NK-92 treated with Interleukin-12 subunit alpha and Interleukin-12 subunit beta, amount 100 ng/mL, for 24 hours (cell line): ENCODE results near the gene ZNF135.

ENCODE experiments used
- DNase-seq: peaks from one replicate; lab custom pipeline; 2025; lab: John Stamatoyannopoulos, UW

ZNF135 gene

DNA sequence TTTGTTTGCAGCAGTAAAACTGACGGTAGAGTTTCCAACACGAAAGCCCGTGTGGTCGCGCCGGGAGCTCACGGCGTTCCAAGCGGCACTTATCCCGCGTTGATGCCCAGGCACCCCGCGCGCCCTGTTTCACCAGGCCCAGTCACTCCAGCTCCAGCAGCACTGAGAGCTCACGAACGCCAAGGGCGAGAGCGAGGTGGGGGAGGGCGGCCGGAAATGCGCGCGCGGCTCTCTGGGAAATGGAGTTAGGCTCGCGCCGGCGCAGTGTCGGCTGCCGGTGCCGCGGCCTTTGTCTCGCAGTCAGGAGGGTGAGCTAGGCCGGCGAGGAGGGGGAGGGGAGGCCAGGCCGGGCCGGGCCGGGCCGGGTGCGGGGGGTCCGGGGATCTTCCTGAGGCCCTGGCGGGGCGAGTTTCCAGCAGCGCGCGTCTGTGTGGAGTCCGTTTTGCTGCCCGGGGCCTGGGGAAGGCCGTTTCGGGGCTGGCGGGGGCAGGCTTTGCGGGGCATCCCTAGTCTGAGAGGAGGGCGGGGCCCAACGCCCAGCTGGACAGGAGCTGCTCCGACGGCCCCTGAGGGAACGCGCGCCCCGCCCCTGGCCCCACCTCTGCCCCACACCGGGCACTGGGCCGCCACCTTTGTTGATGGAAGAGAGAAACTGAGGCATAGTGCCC is at the start of gene ZNF135:
Gene ZNF135, plus strand, starts transcription at position 280 of the 668 bp plus-strand sequence. CDS start 721 bp downstream, outside the sequence.
- DNase-seq = no peak

DNA sequence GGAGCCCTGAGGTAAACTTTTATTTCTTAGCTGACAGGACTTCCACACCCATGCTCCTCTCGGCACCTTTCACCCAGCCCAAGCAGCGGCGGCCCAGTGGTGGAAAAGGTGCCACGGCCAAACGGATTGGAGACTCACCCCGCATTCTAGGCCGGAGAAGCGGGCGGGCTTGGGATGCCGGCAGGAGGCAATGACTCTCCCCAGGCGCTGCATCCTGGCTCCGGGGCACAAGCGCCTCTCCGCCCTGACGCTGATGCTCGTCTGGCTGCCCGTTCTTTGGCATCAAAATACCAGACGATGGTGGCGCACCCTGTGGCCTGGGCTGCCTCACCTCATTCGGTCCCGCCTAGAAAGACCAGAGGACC is 49.8 kb upstream of the ZNF135 start:
- DNase-seq = no peak

DNA sequence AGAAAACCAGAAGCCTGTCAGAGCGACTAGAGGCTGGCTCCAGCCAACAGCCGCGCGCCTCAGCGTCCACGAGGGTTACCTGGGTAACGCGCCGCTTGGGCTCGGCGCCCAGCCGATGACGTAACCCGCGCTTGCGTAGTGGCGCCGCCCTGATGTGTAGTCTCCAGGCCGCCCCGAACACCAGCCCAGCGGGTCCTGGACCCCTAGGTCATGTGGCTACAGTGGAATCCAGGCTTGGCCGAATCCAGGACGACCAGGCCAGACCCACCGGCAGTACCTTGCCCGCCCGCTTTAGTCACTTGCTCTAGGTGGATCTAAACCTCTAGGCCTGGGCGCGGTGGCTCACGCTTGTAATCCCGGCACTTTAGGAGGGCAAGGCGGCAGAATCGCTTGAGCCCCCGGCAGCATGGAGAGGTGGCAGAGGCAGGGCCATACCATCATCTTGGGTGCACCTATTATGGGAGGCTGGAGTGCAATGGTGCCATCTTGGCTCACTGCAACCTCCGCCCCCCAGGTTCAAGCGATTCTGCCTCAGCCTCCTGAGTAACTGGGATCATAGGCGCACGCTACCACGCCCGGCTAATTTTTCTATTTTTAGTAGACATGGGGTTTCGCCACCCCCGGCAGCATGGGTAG is 49.3 kb upstream of the ZNF135 start:
- no peak for DNase-seq

DNA sequence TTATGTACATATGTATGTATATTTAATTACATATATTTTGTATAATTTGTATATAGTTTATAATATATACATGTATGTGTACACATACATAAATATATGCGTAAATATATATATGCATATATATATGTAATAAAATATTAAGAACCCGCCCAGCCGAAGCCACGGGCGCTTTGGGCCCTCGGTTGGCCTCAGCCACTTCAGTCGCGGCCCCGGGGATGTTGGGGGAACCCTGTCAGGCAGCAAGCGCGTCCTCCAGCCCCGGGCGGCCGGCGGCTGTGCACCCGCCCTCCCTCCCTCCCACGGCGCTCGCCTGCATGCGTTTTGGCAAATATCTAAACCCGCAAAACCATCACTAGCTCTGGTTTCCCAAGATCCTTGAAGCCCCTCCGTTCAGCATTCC is 48.6 kb upstream of the ZNF135 start:
- no peak for DNase-seq

DNA sequence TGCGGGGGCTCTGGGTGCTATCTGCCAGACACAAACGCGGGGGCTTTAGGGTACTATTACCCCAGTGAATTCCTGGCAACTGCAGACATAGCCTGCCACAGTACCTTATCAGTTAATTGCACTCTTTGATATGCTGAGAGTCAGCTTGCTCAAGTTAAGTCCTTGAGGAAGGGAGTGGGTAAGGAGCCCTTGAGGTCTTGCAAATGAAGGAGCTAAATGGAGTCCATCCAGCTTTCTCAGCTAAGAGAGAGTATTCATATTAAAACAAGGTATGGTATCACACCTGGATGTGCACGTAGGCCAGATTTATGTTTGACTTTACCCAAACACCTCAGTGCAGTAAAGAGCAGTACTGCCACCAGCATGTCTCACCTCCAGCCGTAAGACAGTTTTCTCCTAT is 44.9 kb upstream of the ZNF135 start:
- DNase-seq = no peak

- DNase-seq = no peak
Observed at GRCh38 chr19:58020129-58020528, 39.0 kb upstream of the ZNF135 start.

DNA sequence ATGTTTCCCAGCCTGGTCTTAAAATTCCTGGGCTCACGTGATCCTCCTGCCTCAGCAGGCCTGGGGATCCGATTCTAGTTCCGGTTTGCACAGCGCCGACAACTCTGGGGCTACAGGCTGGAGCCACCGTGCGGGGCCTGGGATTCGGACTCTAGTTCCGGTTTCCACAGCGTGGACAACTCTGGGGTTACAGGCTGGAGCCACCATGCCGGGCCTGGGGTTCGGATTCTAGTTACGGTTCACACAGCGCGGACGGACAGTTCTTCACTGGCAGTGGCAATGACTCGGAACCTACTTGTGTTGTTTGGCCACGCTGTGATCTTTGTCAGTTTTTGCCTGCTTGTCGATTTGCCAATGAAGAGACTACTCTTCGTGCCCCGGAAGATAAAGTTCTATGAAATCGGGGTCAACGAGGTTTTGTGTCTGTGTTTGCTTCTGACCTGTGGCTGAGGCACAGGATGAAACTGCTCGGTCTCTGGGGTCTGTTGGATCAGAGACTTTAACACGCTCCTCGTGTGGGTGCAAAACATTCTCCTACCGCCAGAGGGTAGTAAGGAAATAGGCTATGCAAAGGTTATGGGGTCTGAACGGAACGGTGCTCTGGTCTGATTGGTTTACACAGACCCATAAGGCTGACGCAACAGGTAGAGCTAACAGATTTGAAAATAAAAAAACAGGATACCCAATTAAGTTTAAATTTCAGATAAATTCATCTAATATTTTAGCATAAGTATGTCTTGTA is 37.4 kb upstream of the ZNF135 start:
- DNase-seq = no peak

- DNase-seq = no peak
Observed at GRCh38 chr19:58022283-58022660, 36.8 kb upstream of the ZNF135 start.

- DNase-seq = no peak
Observed at GRCh38 chr19:58024661-58025060, 34.4 kb upstream of the ZNF135 start.

- DNase-seq = no peak
Observed at GRCh38 chr19:58033741-58034476, 25.2 kb upstream of the ZNF135 start, which contains the start of gene ZSCAN1. Gene ZSCAN1, plus strand, starts transcription at chr19:58034025. Its CDS starts 3,812 bp downstream, at chr19:58037837.

- no peak for DNase-seq
Observed at GRCh38 chr19:58034477-58034793, 24.6 kb upstream of the ZNF135 start.

DNA sequence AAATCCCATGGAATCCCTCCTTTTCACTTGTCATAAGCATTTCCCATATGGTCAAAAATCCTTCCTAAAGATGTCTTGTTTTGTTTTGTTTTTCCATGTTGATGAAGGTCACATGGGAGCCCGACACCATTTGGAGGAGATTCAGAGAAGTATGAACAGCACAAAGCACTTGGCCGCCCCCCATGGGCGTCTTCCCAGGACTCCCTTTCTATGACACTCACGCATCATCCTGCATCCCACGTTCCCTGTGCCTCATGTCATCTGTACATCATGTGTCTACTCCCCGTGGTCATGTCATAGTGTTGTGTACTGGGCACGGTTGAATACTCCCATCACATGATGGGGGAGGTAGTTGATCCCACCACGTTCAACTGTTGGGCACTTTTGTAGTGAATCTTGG is 23.2 kb upstream of the ZNF135 start:
- DNase-seq = no peak

- DNase-seq = no peak
Observed at GRCh38 chr19:58037927-58038687, 21.0 kb upstream of the ZNF135 start.

GRCh38 chr19:58038688-58039204 is 20.3 kb upstream of the ZNF135 start:
- DNase-seq = no peak

- no peak for DNase-seq
Observed at GRCh38 chr19:58040751-58041525, 18.1 kb upstream of the ZNF135 start.

- DNase-seq = no peak
Observed at GRCh38 chr19:58042495-58043340, 16.4 kb upstream of the ZNF135 start.

DNA sequence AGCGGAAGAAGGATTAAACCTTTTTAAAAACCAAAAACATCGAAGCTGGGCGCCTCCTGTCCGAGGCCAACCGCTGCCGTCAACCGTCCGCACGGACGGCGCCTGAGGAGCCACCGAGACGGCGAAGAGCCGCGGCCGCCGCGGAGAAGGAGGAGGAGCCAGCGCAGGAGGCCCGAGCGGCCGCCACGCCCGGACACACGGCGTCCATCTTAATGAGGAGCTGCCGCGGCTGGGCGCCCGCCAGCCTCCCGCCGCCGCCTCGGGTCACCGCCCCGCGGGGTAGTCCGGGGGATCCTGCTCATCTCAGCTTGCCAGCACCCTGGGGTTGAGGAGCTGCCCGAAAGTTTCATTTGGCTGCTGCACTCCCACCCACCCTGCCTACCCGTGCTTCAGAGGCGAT is 14.7 kb upstream of the ZNF135 start:
- no peak for DNase-seq

GRCh38 chr19:58044886-58045285 is 14.2 kb upstream of the ZNF135 start:
- no peak for DNase-seq

DNA sequence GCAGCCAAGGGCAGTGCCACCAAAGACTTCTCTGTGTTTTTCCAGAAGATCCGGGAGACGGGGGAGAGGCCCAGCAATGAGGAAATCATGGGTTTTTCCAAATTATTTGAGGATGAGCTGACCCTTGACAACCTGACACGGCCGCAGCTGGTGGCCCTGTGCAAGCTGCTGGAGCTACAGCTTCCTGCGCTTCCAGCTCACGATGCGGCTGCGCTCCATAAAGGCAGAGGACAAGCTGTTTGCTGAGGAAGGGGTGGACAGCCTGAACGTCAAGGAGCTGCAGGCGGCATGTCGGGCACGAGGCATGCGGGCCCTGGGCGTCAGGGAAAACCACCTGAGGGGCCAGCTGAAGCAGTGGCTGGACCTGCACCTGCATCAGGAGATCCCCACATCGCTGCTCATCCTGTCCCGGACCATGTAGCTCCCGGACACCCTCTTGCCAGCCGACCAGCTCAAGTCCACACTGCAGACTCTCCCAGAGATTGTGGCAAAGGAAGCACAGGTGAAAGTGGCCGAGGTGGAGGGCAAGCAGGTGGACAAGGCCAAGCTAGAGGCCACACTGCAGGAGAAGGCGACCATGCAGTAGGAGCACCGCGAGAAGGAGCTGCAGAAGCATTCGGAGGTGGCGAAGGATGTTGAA is 13.6 kb upstream of the ZNF135 start:
- DNase-seq = no peak
